ENCODE results near the gene CBLN2.

DNA sequence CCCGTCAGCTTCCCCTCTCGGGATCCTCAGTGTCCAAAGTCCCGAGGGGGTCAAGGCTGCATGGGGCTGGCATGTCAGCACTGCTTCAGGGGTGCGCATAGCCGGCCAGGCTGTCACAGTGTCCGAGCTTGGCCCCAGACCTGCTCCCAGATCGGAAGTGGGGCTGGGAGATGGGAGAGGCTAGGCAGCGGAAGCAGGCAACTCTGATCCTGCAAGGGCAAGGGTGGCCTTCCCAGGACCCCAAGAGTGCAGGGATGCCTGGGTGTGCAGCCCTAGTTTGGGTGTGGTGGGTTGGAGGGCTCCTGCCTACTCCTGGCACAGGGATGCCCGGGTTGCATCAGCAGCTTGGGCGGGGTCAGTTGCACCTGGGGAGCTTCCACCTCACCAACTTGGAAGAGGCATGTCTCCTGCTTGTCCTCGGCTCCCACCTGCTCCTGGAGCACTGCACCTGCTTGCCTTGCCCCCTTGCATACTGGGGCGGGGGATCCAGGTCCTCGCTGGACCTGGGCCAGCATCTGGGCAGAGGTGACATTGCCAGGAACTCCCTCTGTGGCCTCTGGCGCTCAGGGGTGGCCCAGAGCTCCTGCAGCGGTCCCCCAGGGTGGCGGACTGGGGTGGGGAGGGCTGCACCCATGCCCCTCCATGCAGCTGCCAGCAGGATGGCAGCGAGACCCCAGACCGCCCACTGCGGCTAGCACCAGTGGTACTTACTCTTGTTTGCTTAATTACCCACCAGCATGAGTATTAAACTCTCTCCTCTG, 41.3 kb downstream of the CBLN2 start:
- TF ChIP-seq, protein P1, sequence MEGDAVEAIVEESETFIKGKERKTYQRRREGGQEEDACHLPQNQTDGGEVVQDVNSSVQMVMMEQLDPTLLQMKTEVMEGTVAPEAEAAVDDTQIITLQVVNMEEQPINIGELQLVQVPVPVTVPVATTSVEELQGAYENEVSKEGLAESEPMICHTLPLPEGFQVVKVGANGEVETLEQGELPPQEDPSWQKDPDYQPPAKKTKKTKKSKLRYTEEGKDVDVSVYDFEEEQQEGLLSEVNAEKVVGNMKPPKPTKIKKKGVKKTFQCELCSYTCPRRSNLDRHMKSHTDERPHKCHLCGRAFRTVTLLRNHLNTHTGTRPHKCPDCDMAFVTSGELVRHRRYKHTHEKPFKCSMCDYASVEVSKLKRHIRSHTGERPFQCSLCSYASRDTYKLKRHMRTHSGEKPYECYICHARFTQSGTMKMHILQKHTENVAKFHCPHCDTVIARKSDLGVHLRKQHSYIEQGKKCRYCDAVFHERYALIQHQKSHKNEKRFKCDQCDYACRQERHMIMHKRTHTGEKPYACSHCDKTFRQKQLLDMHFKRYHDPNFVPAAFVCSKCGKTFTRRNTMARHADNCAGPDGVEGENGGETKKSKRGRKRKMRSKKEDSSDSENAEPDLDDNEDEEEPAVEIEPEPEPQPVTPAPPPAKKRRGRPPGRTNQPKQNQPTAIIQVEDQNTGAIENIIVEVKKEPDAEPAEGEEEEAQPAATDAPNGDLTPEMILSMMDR (conservative IDR thresholded peaks at IDR 0.05 in 1 of 2, IDR thresholded peaks at IDR 0.05 in 1 of 2; ENCODE audit: extremely low read depth in 1 of 2, insufficient read depth in 1 of 2, low read depth in 1 of 2, low read length in 2 of 2) = no peak
- TF ChIP-seq EZH2 (IDR thresholded peaks at IDR 0.05; ENCODE audit: borderline replicate concordance, low read length) = no peak
